GM19351 (cell line): ENCODE results near the gene DDR2.
A peak's percentile ranks its signal among the peaks of the same experiment; 100 is the strongest.

Source experiments
- ATAC-seq: cut with Tn5 transposase; IDR thresholded peaks from one replicate; pipeline ENCODE4 v1.9.1; 2021; ENCODE audit warnings: mild to moderate bottlenecking, moderate library complexity; ENCODE audit not compliant: unreplicated experiment

Gene DDR2

DNA sequence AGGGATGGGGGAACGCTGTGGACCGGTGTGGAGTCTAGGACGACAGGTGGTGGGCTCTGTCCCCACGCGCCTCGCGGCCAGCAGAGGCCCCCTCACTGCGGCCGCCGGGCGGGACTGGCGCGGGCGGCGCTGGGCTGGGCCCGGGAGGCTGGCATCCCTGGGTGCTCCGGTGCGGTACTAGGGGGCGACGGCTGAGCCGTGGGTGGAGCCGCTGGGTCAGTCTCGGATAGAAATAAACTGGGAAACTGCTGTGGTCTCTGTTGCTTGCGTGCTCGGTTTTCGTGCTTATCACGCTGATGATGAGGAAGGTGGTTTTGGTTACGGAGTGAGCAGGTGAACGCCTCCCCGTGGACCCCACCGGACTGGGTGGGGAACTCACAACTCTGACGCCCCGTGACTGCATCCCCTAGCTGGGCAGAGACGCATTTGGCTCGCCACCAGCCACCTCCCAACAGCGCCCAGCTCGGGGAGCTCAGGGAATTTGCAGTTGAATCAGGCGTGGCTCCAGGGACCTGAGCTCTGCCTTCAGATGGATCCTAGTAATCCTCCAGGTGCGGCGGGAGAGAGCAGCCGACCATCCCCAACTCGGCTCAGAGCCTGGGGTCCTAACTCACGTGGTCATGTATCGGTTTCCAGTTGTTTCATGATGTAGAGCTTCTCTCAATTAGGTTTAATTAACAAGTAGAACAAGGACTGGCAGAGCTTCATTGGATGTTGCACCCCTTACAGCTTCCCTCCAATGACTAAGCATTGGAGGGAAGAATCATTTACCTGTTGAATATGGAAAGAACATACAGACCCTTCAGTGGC, 190.3 kb downstream of the DDR2 start:
- ATAC-seq: no peak

- no peak for ATAC-seq
Measured at GRCh38 chr1:162823231-162823630, 191.0 kb downstream of the DDR2 start.

DNA sequence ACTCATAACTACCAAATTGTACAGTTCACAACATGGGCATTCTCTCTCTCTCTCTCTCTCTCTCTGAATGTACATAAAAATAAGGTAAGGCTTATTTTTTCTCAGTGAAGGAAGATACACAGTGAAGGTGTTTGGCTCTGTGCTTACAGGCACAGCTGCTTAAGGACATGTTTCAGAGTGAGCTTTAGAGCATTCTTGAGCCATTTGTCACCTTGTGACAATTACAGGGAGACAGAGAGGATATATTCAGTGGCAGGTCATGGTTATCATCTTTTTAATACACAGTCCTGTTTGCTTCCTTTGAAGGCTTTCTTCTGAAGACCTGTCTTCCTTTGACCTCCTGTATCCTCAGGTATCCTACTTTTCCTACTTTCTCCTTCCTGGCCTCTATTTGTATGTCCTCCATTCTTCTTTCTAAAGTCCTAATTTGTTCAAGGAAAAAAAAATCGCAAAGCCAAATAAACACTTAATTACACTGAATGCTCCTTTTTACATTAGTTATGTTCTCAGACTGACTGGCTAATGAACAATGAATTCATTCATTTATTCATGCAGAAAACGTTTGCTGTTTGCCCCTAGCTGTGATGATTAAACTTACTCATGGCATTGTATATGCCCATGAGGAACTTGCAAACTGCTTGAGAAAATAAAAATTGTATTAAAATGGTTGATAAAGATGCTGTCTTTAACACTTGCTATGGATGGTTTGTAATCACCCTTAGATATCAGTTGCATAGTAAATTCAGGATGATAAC, 191.7 kb downstream of the DDR2 start:
- no peak for ATAC-seq

- no peak for ATAC-seq
Measured at GRCh38 chr1:162829268-162829667, 197.0 kb downstream of the DDR2 start.

- ATAC-seq: no peak
Measured at GRCh38 chr1:162832470-162832869, 200.2 kb downstream of the DDR2 start.

DNA sequence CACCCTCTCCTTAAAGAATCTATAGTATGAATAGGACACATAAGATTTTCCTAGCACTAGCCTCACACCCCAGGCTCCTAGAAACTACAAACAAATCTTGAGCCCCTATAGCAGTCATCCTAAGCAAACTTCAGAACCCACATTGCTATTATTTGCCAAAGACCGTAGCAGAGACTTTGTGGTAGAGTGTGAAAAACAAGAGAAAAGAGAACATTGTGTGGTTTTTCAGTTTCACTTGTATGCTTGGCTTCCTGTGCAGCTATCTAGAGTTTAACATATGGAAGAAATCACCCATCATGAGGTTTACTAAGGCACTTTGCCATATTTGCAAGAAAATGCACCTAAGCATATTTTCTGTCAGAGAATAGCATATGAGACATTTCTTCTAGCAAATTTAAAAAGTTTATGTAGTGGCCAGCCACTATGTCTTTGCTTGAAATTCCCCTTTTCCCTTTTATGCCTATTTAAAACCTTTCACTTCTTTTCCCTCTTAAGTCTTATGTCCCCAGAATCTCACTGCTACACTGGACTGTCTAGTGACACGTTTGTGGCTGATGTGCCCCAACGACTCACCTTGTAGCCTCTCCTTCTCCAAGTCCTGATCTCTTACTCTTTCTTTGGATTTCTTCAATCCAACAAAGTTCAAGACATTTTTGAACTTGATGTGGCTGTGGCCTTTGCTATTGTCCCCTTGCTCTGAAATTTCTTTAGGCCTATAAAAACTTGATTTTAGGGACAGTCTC, 203.1 kb downstream of the DDR2 start:
- peak; percentile 95 for ATAC-seq
